Measurements from ENCODE around the gene TNRC6A. TPM values are rescaled to one million over a fixed set of nuclear protein-coding genes. Genes with fewer than 3 reads are reported as not detected.

TNRC6A gene
- total RNA-seq, 2 experiments from 2014 or later: 47.4 to 49.3 TPM

GRCh38 chr16:24863582-24864437, 134.4 kb downstream of the TNRC6A start:
- Mint-ChIP-seq H3K4me1 (no peaks in the 10 kb centered on the region), H3K4me3 (no peak overlapping the region)
- CTCF ChIA-PET: interaction anchor here (0.9 kb wide), 1 partner anchor 15 kb away, joined by 3 read pairs; no protein-coding TSS in a partner anchor

GRCh38 chr16:24869033-24869432, 139.6 kb downstream of the TNRC6A start:
- ChIA-PET CTCF (no interaction called here), POLR2A (no interaction called here)
- no peak overlapping the region for H3K4me3 Mint-ChIP-seq
- H3K27me3 Mint-ChIP-seq: peaks cover 9% of the 10 kb centered on the region
- DNase-seq: no peak
- no peak overlapping the region for H3K27ac Mint-ChIP-seq
- H3K36me3 Mint-ChIP-seq (ENCODE audit: low read depth): no peaks in the 10 kb centered on the region
- no peaks in the 10 kb centered on the region for H3K4me1 Mint-ChIP-seq
- H3K9me3 Mint-ChIP-seq: peaks cover 5% of the 10 kb centered on the region

More at GRCh38 chr16:24863582-24864437, 134.4 kb downstream of the TNRC6A start:
- Mint-ChIP-seq H3K9me3 (peaks cover 9% of the 10 kb centered on the region), H3K27me3 (peaks cover 8% of the 10 kb centered on the region), H3K27ac (no peak overlapping the region), H3K36me3 (ENCODE audit: low read depth) (no peaks in the 10 kb centered on the region)
- no peak for DNase-seq
- POLR2A ChIA-PET: no interaction called here

GRCh38 chr16:24871891-24872290, 142.4 kb downstream of the TNRC6A start:
- CTCF ChIA-PET: interaction anchor here (0.6 kb wide), 1 partner anchor 176 kb away, joined by 3 read pairs; no protein-coding TSS in a partner anchor
- Mint-ChIP-seq H3K9me3 (no peaks in the 10 kb centered on the region), H3K27me3 (peaks cover 5% of the 10 kb centered on the region), H3K36me3 (ENCODE audit: low read depth) (no peaks in the 10 kb centered on the region), H3K27ac (no peak overlapping the region), H3K4me1 (no peaks in the 10 kb centered on the region), H3K4me3 (no peak overlapping the region)
- DNase-seq: no peak
- POLR2A ChIA-PET: no interaction called here

- ChIA-PET CTCF (interaction anchor here (0.5 to 0.7 kb wide), 2 partner anchors 333 to 655 kb away, joined by 3 to 4 read pairs; no protein-coding TSS in a partner anchor), POLR2A (interaction anchor here (0.7 kb wide), 1 partner anchor 462 kb away, joined by 3 read pairs; no protein-coding TSS in a partner anchor)
- H3K4me3 Mint-ChIP-seq: no peak overlapping the region
- H3K27ac Mint-ChIP-seq: no peak overlapping the region
- no peak for DNase-seq
- H3K27me3 Mint-ChIP-seq: peaks cover 5% of the 10 kb centered on the region
- no peaks in the 10 kb centered on the region for H3K36me3 Mint-ChIP-seq (ENCODE audit: low read depth)
- H3K4me1 Mint-ChIP-seq: no peaks in the 10 kb centered on the region
- H3K9me3 Mint-ChIP-seq: no peaks in the 10 kb centered on the region
These were observed 143.6 kb downstream of the TNRC6A start for GRCh38 chr16:24873028-24873427.

- CTCF ChIA-PET: no interaction called here
- Mint-ChIP-seq H3K36me3 (ENCODE audit: low read depth) (no peaks in the 10 kb centered on the region), H3K27me3 (peaks cover 2% of the 10 kb centered on the region), H3K4me3 (no peak overlapping the region), H3K27ac (no peak overlapping the region), H3K9me3 (peaks cover 5% of the 10 kb centered on the region), H3K4me1 (no peaks in the 10 kb centered on the region)
- POLR2A ChIA-PET: no interaction called here
- no peak for DNase-seq
These were observed 146.0 kb downstream of the TNRC6A start for GRCh38 chr16:24875466-24875865.

Other genes starting within 250 kb of the TNRC6A start
- gene RBBP6, start 190.1 kb upstream of the TNRC6A start, total RNA-seq: 10 to 100 TPM; 63.7 to 66.4 TPM
- gene SLC5A11, start 116.3 kb downstream of the TNRC6A start, total RNA-seq: not detected